ENCODE data around the gene CR1.
"Not testable (repeated sequence)": the region's sequence is repeated elsewhere in the genome, so short reads cannot be mapped to it uniquely, and the experiment has no call there.

The CR1 gene

GRCh38 chr1:207605444-207606361 is 109.7 kb downstream of the CR1 start:
- Histone ChIP-seq H3K4me3 (ENCODE audit: low read length) (no peak overlapping the region), H3K36me3 (ENCODE audit: control insufficient read depth, low read depth, low read length) (no peaks in the 10 kb centered on the region), H3K4me1 (ENCODE audit: control insufficient read depth, low read depth, low read length) (peaks cover under 1% of the 10 kb centered on the region), H3K9me3 (ENCODE audit: control insufficient read depth, low read depth, low read length) (no peaks in the 10 kb centered on the region), H3K9ac (ENCODE audit: low read length) (no peak overlapping the region), H3K27ac (ENCODE audit: low read length) (no peak overlapping the region), H3K27me3 (ENCODE audit: control insufficient read depth, insufficient read depth, low read length) (no peaks in the 10 kb centered on the region)

- no peak overlapping the region for H3K27ac ChIP-seq (ENCODE audit: low read length)
- no peaks in the 10 kb centered on the region for H3K9me3 ChIP-seq (ENCODE audit: control insufficient read depth, low read depth, low read length)
Observed at GRCh38 chr1:207606362-207606755, 110.4 kb downstream of the CR1 start.

GRCh38 chr1:207612762-207613161 is 116.8 kb downstream of the CR1 start:
- Histone ChIP-seq H3K4me3 (ENCODE audit: low read length) (no peak overlapping the region), H3K27me3 (ENCODE audit: control insufficient read depth, insufficient read depth, low read length) (no peaks in the 10 kb centered on the region), H3K27ac (ENCODE audit: low read length) (no peak overlapping the region), H3K9ac (ENCODE audit: low read length) (no peak overlapping the region), H3K9me3 (ENCODE audit: control insufficient read depth, low read depth, low read length) (no peaks in the 10 kb centered on the region), H3K36me3 (ENCODE audit: control insufficient read depth, low read depth, low read length) (no peaks in the 10 kb centered on the region), H3K4me1 (ENCODE audit: control insufficient read depth, low read depth, low read length) (no peaks in the 10 kb centered on the region)

More at GRCh38 chr1:207606362-207606755, 110.4 kb downstream of the CR1 start:
- no peak overlapping the region for H3K9ac ChIP-seq (ENCODE audit: low read length)
- H3K4me1 ChIP-seq (ENCODE audit: control insufficient read depth, low read depth, low read length), result no peaks in the 10 kb centered on the region
- H3K27me3 ChIP-seq (ENCODE audit: control insufficient read depth, insufficient read depth, low read length), result no peaks in the 10 kb centered on the region
- no peak overlapping the region for H3K4me3 ChIP-seq (ENCODE audit: low read length)
- no peaks in the 10 kb centered on the region for H3K36me3 ChIP-seq (ENCODE audit: control insufficient read depth, low read depth, low read length)

GRCh38 chr1:207619871-207620542 is 124.0 kb downstream of the CR1 start:
- Histone ChIP-seq H3K4me3 (ENCODE audit: low read length) (no peak overlapping the region), H3K9ac (ENCODE audit: low read length) (no peak overlapping the region), H3K27ac (ENCODE audit: low read length) (no peak overlapping the region), H3K4me1 (ENCODE audit: control insufficient read depth, low read depth, low read length) (peaks cover 4% of the 10 kb centered on the region), H3K9me3 (ENCODE audit: control insufficient read depth, low read depth, low read length) (no peaks in the 10 kb centered on the region), H3K27me3 (ENCODE audit: control insufficient read depth, insufficient read depth, low read length) (no peaks in the 10 kb centered on the region), H3K36me3 (ENCODE audit: control insufficient read depth, low read depth, low read length) (no peaks in the 10 kb centered on the region)

- H3K36me3 ChIP-seq (ENCODE audit: control insufficient read depth, low read depth, low read length), result no peaks in the 10 kb centered on the region
- no peak overlapping the region for H3K4me3 ChIP-seq (ENCODE audit: low read length)
- H3K9me3 ChIP-seq (ENCODE audit: control insufficient read depth, low read depth, low read length), result no peaks in the 10 kb centered on the region
- no peak overlapping the region for H3K9ac ChIP-seq (ENCODE audit: low read length)
- no peak overlapping the region for H3K27ac ChIP-seq (ENCODE audit: low read length)
- no peaks in the 10 kb centered on the region for H3K27me3 ChIP-seq (ENCODE audit: control insufficient read depth, insufficient read depth, low read length)
- peaks cover 4% of the 10 kb centered on the region for H3K4me1 ChIP-seq (ENCODE audit: control insufficient read depth, low read depth, low read length)
Observed at GRCh38 chr1:207620543-207620893, 124.6 kb downstream of the CR1 start.

- H3K27ac ChIP-seq (ENCODE audit: low read length); H3K9ac ChIP-seq (ENCODE audit: low read length); H3K27me3 ChIP-seq (ENCODE audit: control insufficient read depth, insufficient read depth, low read length); H3K4me1 ChIP-seq (ENCODE audit: control insufficient read depth, low read depth, low read length); H3K4me3 ChIP-seq (ENCODE audit: low read length); H3K9me3 ChIP-seq (ENCODE audit: control insufficient read depth, low read depth, low read length); H3K36me3 ChIP-seq (ENCODE audit: control insufficient read depth, low read depth, low read length): not testable (repeated sequence)
Observed at GRCh38 chr1:207625504-207626071, 129.6 kb downstream of the CR1 start.

- H3K27ac ChIP-seq (ENCODE audit: low read length), result no peak overlapping the region
- no peaks in the 10 kb centered on the region for H3K36me3 ChIP-seq (ENCODE audit: control insufficient read depth, low read depth, low read length)
- no peaks in the 10 kb centered on the region for H3K9me3 ChIP-seq (ENCODE audit: control insufficient read depth, low read depth, low read length)
- peaks cover 22% of the 10 kb centered on the region for H3K4me1 ChIP-seq (ENCODE audit: control insufficient read depth, low read depth, low read length)
- H3K4me3 ChIP-seq (ENCODE audit: low read length), result no peak overlapping the region
- H3K9ac ChIP-seq (ENCODE audit: low read length), result no peak overlapping the region
- no peaks in the 10 kb centered on the region for H3K27me3 ChIP-seq (ENCODE audit: control insufficient read depth, insufficient read depth, low read length)
Observed at GRCh38 chr1:207626972-207627337, 131.0 kb downstream of the CR1 start.

- Histone ChIP-seq H3K27me3 (ENCODE audit: control insufficient read depth, insufficient read depth, low read length) (no peaks in the 10 kb centered on the region), H3K27ac (ENCODE audit: low read length) (no peak overlapping the region), H3K4me3 (ENCODE audit: low read length) (no peak overlapping the region), H3K9me3 (ENCODE audit: control insufficient read depth, low read depth, low read length) (no peaks in the 10 kb centered on the region), H3K36me3 (ENCODE audit: control insufficient read depth, low read depth, low read length) (no peaks in the 10 kb centered on the region), H3K9ac (ENCODE audit: low read length) (no peak overlapping the region), H3K4me1 (ENCODE audit: control insufficient read depth, low read depth, low read length) (peaks cover 23% of the 10 kb centered on the region)
Observed at GRCh38 chr1:207627496-207627895, 131.5 kb downstream of the CR1 start.

- H3K36me3 ChIP-seq (ENCODE audit: control insufficient read depth, low read depth, low read length), result no peaks in the 10 kb centered on the region
- H3K4me1 ChIP-seq (ENCODE audit: control insufficient read depth, low read depth, low read length), result peaks cover 33% of the 10 kb centered on the region
- H3K4me3 ChIP-seq (ENCODE audit: low read length), result no peak overlapping the region
- no peaks in the 10 kb centered on the region for H3K27me3 ChIP-seq (ENCODE audit: control insufficient read depth, insufficient read depth, low read length)
- H3K9ac ChIP-seq (ENCODE audit: low read length), result no peak overlapping the region
- no peaks in the 10 kb centered on the region for H3K9me3 ChIP-seq (ENCODE audit: control insufficient read depth, low read depth, low read length)
- no peak overlapping the region for H3K27ac ChIP-seq (ENCODE audit: low read length)
Observed at GRCh38 chr1:207628776-207629175, 132.8 kb downstream of the CR1 start.

- peaks cover 52% of the 10 kb centered on the region for H3K4me1 ChIP-seq (ENCODE audit: control insufficient read depth, low read depth, low read length)
- no peaks in the 10 kb centered on the region for H3K27me3 ChIP-seq (ENCODE audit: control insufficient read depth, insufficient read depth, low read length)
- H3K9me3 ChIP-seq (ENCODE audit: control insufficient read depth, low read depth, low read length), result no peaks in the 10 kb centered on the region
- H3K36me3 ChIP-seq (ENCODE audit: control insufficient read depth, low read depth, low read length), result no peaks in the 10 kb centered on the region
- H3K4me3 ChIP-seq (ENCODE audit: low read length), result no peak overlapping the region
- no peak overlapping the region for H3K9ac ChIP-seq (ENCODE audit: low read length)
- no peak overlapping the region for H3K27ac ChIP-seq (ENCODE audit: low read length)
Observed at GRCh38 chr1:207631137-207631536, 135.2 kb downstream of the CR1 start.

- Histone ChIP-seq H3K9ac (ENCODE audit: low read length) (peak overlapping the region; percentile 38), H3K36me3 (ENCODE audit: control insufficient read depth, low read depth, low read length) (no peaks in the 10 kb centered on the region), H3K9me3 (ENCODE audit: control insufficient read depth, low read depth, low read length) (no peaks in the 10 kb centered on the region), H3K27me3 (ENCODE audit: control insufficient read depth, insufficient read depth, low read length) (no peaks in the 10 kb centered on the region), H3K4me1 (ENCODE audit: control insufficient read depth, low read depth, low read length) (peaks cover 52% of the 10 kb centered on the region), H3K27ac (ENCODE audit: low read length) (peak overlapping the region; percentile 91), H3K4me3 (ENCODE audit: low read length) (no peak overlapping the region)
Observed at GRCh38 chr1:207633226-207633625, 137.3 kb downstream of the CR1 start.
